ENCODE measurements around the gene MSI2.

Gene MSI2

DNA sequence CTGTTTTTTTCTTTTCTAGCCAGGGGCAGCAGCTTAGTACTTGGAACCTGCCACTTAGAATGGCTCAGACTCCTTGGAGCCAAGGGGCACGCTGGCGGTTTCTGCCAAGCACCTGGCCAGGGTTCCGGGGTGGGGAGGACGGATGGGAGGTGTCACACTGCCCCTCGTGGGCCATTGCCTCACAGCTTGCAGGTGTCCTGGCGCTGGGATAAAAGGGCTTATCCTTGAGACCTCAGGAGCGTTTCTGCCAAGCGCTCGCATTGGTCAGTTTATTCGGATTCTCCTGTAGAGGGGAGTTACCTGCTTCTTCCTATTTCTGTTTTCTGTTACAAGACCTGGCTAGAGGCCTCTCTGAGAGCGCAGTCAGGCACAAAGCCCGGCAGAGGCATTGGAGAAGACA lies 234.6 kb downstream of the MSI2 start:
- no peaks in the 10 kb centered on the region for H3K9me3 ChIP-seq (ENCODE audit: low read length)
- H3K9ac ChIP-seq (ENCODE audit: low read length), result peak overlapping the region; percentile 13; the same call in 1 of the 2 replicates
- H3F3A ChIP-seq (ENCODE audit: insufficient read depth, low read length), result no peaks in the 10 kb centered on the region
- H3K27me3 ChIP-seq (ENCODE audit: insufficient read depth, low read length), result no peaks in the 10 kb centered on the region
- H3K79me2 ChIP-seq (ENCODE audit: insufficient read depth, low read length), result peaks cover 29% of the 10 kb centered on the region
- no peaks in the 10 kb centered on the region for H4K20me1 ChIP-seq (ENCODE audit: insufficient read depth, low read length)
- no peak overlapping the region for H3K4me3 ChIP-seq (ENCODE audit: low read depth, low read length, poor library complexity, severe bottlenecking)
- peak overlapping the region; percentile 72 for H3K27ac ChIP-seq (ENCODE audit: low read depth, low read length, poor library complexity, severe bottlenecking)
- peak overlapping the region; percentile 18; the same call in 1 of the 2 replicates for H3K4me2 ChIP-seq (ENCODE audit: low read length)
- no peak for TF ChIP-seq EZH2 (IDR thresholded peaks at IDR 0.05; ENCODE audit: borderline replicate concordance, low read length)
- TF ChIP-seq, protein P1, sequence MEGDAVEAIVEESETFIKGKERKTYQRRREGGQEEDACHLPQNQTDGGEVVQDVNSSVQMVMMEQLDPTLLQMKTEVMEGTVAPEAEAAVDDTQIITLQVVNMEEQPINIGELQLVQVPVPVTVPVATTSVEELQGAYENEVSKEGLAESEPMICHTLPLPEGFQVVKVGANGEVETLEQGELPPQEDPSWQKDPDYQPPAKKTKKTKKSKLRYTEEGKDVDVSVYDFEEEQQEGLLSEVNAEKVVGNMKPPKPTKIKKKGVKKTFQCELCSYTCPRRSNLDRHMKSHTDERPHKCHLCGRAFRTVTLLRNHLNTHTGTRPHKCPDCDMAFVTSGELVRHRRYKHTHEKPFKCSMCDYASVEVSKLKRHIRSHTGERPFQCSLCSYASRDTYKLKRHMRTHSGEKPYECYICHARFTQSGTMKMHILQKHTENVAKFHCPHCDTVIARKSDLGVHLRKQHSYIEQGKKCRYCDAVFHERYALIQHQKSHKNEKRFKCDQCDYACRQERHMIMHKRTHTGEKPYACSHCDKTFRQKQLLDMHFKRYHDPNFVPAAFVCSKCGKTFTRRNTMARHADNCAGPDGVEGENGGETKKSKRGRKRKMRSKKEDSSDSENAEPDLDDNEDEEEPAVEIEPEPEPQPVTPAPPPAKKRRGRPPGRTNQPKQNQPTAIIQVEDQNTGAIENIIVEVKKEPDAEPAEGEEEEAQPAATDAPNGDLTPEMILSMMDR (IDR thresholded peaks at IDR 0.05; ENCODE audit: low read length), result peak; percentile 24; the same call in 1 of the 2 replicates
- peaks cover 98% of the 10 kb centered on the region for H3K4me1 ChIP-seq (ENCODE audit: insufficient read depth, low read length, severe bottlenecking)
- peaks cover 29% of the 10 kb centered on the region; the same call in 1 of the 2 replicates for H3K36me3 ChIP-seq (ENCODE audit: insufficient read depth, low read length)
- no peaks in the 10 kb centered on the region for H3K9me2 ChIP-seq (ENCODE audit: low read depth, low read length)
- no peak overlapping the region for H2AFZ ChIP-seq (ENCODE audit: low read length)

DNA sequence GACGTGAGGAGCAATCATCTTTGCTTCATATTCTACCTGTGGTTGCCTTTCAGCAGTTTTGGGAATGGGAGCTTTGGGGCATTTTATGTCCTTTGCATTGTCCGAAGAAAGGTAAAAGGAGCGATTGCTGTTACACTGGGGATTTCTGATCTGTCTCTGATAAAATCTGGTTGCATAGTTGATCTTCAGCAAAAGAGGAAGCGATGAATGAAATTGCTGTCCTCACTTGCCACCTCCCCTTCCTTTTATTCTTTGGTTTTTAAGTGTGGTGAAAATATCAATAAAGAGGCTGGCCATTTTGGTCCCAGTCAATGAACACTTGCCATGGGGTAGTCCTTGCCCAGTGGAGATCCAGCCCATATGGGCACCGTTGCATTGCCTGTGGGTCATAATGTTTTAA lies 236.8 kb downstream of the MSI2 start:
- Histone ChIP-seq H3K79me2 (ENCODE audit: insufficient read depth, low read length) (peaks cover 27% of the 10 kb centered on the region), H3K4me3 (ENCODE audit: low read depth, low read length, poor library complexity, severe bottlenecking) (no peak overlapping the region), H3K36me3 (ENCODE audit: insufficient read depth, low read length) (peaks cover 25% of the 10 kb centered on the region; the same call in 1 of the 2 replicates), H3K4me2 (ENCODE audit: low read length) (no peak overlapping the region; the same call in 1 of the 2 replicates), H3K9ac (ENCODE audit: low read length) (no peak overlapping the region; the same call in 1 of the 2 replicates), H4K20me1 (ENCODE audit: insufficient read depth, low read length) (no peaks in the 10 kb centered on the region), H3K9me3 (ENCODE audit: low read length) (no peaks in the 10 kb centered on the region), H3K9me2 (ENCODE audit: low read depth, low read length) (no peaks in the 10 kb centered on the region), H3K4me1 (ENCODE audit: insufficient read depth, low read length, severe bottlenecking) (peaks cover 98% of the 10 kb centered on the region), H2AFZ (ENCODE audit: low read length) (no peak overlapping the region), H3F3A (ENCODE audit: insufficient read depth, low read length) (no peaks in the 10 kb centered on the region), H3K27ac (ENCODE audit: low read depth, low read length, poor library complexity, severe bottlenecking) (peak overlapping the region; percentile 72), H3K27me3 (ENCODE audit: insufficient read depth, low read length) (no peaks in the 10 kb centered on the region)
- TF ChIP-seq EZH2 (IDR thresholded peaks at IDR 0.05; ENCODE audit: borderline replicate concordance, low read length), result no peak
- TF ChIP-seq, protein P1 (IDR thresholded peaks at IDR 0.05; ENCODE audit: low read length), result no peak

DNA sequence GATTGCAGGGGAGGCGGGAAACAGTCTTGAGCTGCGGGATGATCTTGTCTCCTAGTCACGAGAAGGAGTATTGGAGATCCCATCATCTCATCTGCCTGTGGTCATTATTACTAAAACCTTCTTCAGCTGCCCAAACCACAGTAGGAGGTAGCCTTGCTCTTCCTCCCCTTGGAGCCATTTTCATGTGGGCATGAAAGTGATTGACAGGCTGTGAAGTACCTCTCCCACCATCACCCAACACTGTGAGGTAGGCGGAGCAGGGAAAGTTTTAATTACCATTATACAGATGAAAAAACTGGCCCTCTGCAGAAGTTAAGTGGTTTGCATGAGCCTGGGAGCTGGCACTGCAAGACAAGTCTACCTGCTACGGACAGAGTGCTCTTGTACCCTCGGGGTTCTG lies 237.3 kb downstream of the MSI2 start:
- no peak overlapping the region for H2AFZ ChIP-seq (ENCODE audit: low read length)
- H3K79me2 ChIP-seq (ENCODE audit: insufficient read depth, low read length), result peaks cover 27% of the 10 kb centered on the region
- peaks cover 25% of the 10 kb centered on the region; the same call in 1 of the 2 replicates for H3K36me3 ChIP-seq (ENCODE audit: insufficient read depth, low read length)
- no peak overlapping the region; the same call in 1 of the 2 replicates for H3K4me2 ChIP-seq (ENCODE audit: low read length)
- no peaks in the 10 kb centered on the region for H3K9me3 ChIP-seq (ENCODE audit: low read length)
- H3K4me3 ChIP-seq (ENCODE audit: low read depth, low read length, poor library complexity, severe bottlenecking), result no peak overlapping the region
- no peaks in the 10 kb centered on the region for H3F3A ChIP-seq (ENCODE audit: insufficient read depth, low read length)
- no peaks in the 10 kb centered on the region for H3K27me3 ChIP-seq (ENCODE audit: insufficient read depth, low read length)
- no peaks in the 10 kb centered on the region for H3K9me2 ChIP-seq (ENCODE audit: low read depth, low read length)
- no peak overlapping the region for H3K9ac ChIP-seq (ENCODE audit: low read length)
- H3K4me1 ChIP-seq (ENCODE audit: insufficient read depth, low read length, severe bottlenecking), result peaks cover 98% of the 10 kb centered on the region
- H3K27ac ChIP-seq (ENCODE audit: low read depth, low read length, poor library complexity, severe bottlenecking), result peak overlapping the region; percentile 72
- no peak for TF ChIP-seq EZH2 (IDR thresholded peaks at IDR 0.05; ENCODE audit: borderline replicate concordance, low read length)
- TF ChIP-seq, protein P1 (IDR thresholded peaks at IDR 0.05; ENCODE audit: low read length), result no peak
- no peaks in the 10 kb centered on the region for H4K20me1 ChIP-seq (ENCODE audit: insufficient read depth, low read length)
